ENCODE results near the gene SPEG.

SPEG gene

GRCh38 chr2:219499555-219499954, 64.9 kb downstream of the SPEG start:
- no peak for DNase-seq

GRCh38 chr2:219500135-219500534, 65.5 kb downstream of the SPEG start:
- no peak for DNase-seq

GRCh38 chr2:219501849-219502248, 67.2 kb downstream of the SPEG start:
- no peak for DNase-seq

GRCh38 chr2:219502618-219503017, 68.0 kb downstream of the SPEG start:
- DNase-seq = no peak

- DNase-seq = no peak
Measured at GRCh38 chr2:219505585-219505984, 70.9 kb downstream of the SPEG start.

GRCh38 chr2:219506153-219506801, 71.6 kb downstream of the SPEG start:
- DNase-seq = no peak

- DNase-seq = no peak
Measured at GRCh38 chr2:219506802-219507526, 72.3 kb downstream of the SPEG start.

GRCh38 chr2:219507581-219508443, 73.2 kb downstream of the SPEG start:
- DNase-seq = no peak

- DNase-seq = no peak
Measured at GRCh38 chr2:219508444-219508734, 73.7 kb downstream of the SPEG start.

- no peak for DNase-seq
Measured at GRCh38 chr2:219508971-219509779, 74.5 kb downstream of the SPEG start.

GRCh38 chr2:219509780-219510511, 75.3 kb downstream of the SPEG start:
- peak; percentile 54 for DNase-seq

- no peak for DNase-seq
Measured at GRCh38 chr2:219510512-219511135, 76.0 kb downstream of the SPEG start.

- no peak for DNase-seq
Measured at GRCh38 chr2:219511547-219512325, 77.1 kb downstream of the SPEG start.

- DNase-seq = no peak
Measured at GRCh38 chr2:219512524-219513216, 78.0 kb downstream of the SPEG start.

- DNase-seq = no peak
Measured at GRCh38 chr2:219513787-219514186, 79.1 kb downstream of the SPEG start.

GRCh38 chr2:219514196-219514761, 79.6 kb downstream of the SPEG start, which contains the start of gene ASIC4:
TSS of gene ASIC4 (plus strand) at chr2:219514482. CDS start at chr2:219514725, 243 bp downstream.
- DNase-seq = no peak

- no peak for DNase-seq
Measured at GRCh38 chr2:219514836-219515235, 80.2 kb downstream of the SPEG start.

- DNase-seq = no peak
Measured at GRCh38 chr2:219515874-219516629, 81.4 kb downstream of the SPEG start.

GRCh38 chr2:219516888-219517287, 82.2 kb downstream of the SPEG start:
- no peak for DNase-seq

Data from activated CD4-positive, alpha-beta T cell treated with anti-CD3 and anti-CD28 coated beads, Interleukin-2, amount 50 U/mL, for 1 hour (primary cell).